Measurements from ENCODE around the gene C6.
"Not testable (repeated sequence)": the region's sequence is repeated elsewhere in the genome, so short reads cannot be mapped to it uniquely, and the experiment has no call there.

The C6 gene

DNA sequence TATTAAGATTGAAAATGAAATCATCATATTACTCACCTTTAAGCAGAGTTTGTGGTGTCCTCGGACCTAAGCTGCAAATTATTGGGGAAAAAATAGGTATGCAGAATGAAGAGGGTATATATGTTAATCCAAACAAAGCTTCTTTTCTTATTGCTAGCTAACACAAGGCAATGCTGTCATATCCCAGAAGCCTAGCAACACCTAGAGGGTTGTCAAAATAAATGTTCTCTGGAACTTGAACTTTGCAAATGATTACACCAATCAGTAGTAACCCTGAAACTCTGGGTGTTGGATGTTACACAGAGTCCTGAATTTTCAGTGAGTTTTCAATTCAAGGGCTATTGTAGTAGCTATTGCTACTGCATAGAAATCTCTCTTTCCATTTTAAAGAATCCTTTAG is at the start of gene C6:
TSS of gene C6 (minus strand) at position 193 of the 400 bp plus-strand sequence. CDS start 10,302 bp downstream, outside the sequence.
- no peak for DNase-seq

DNA sequence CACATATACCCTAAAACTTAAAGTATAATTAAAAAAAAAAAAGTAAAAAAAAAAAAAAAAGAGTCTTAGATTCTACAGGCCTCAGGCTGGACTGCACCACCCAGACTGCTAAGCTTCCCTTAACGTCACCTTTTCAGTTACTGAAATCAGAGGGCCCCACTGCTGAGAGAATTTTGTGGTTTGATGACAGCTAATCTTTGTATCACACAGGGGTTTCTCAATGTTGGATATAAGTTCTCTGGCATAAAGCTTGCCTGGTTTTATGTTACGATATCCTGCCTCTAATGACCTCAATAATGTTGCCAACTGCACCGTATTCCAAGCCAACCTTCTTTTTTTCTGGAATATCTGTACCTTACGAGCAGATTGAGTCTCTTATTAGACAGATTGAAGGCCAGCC is 43.1 kb upstream of the C6 start:
- DNase-seq, result no peak

DNA sequence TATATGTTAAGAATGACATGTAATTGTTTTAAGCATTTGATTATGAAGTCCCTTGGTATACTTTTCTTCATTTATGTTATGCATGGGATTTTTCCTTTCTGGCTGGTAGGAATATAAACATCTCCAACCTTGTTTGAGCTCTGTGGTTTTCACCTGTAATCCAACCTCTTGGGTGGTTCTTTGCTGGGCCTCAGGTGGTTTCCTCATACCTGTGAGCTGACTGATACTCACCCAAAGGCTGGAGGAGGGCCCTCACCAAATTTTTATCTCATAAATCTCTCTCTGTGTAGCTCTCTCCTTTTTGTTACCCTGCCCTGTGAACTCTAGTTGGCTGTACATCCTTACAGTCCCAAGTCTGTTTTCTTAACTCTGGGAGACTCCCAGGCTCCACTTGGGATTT is 39.8 kb upstream of the C6 start:
- DNase-seq, result no peak

DNA sequence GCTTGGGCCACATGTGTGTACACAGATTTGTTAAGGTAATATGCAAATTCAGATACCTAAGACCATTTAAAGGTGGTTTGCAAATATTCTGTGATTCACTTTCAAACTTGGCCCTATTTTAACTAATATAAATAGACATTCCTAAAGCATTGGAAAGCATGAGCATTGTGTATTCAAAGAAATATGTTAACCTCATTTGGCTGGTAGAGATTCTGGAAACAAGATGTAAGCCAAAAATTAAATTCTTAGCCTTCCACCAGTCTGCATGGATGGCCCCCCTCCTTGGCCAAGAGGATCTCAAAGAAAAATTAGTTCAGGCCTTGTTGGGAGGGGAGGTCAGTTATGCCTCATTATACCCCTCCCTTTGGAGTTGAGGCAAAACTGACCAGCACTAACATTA is 38.7 kb upstream of the C6 start:
- DNase-seq, result no peak

DNA sequence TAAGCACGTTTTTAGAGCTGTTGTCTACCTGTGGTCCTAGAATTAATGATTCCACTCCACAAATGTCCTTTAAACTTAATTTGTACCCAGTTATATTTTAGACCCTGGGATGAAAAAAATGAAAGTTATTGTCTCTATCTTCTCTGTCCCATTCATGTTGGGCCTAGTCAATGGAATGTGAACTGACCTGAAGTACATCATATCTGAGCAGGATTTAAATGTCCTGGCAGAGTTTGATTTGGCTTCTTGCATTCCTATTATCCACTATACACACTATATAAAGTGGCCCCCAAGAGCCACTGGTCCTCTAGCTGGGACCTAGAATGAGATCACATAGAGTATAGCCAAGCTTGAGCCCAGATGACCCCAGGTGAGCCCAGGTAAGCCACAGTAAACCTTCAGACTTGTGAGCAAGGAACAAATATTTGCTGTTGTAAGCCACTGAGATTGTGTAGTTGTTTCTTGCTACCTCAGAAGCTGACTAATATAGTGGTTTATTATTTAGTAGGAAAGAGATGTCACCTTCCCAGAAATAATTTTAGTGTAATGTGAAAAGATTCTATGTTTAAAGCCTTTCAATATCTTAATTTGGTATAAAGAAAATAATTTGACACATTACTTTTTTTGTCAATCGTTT is 37.1 kb upstream of the C6 start:
- no peak for DNase-seq

DNA sequence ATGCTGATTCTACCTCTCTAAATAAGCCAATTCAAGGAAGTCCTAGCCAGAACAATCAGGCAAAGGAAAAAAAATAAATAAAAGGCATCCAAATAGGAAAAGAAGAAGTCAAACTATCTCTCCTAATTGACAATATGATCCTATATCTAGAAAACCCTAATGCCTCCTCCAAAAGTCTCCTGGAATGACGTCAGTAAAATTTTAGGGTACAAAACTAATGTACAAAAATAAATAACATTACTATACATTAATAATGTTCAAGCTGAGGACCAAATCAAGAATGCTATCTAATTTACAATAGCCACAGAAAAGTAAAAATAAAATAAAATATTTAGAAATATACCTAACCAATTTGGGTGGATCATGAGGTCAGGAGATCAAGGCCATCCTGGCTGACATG is 33.8 kb upstream of the C6 start:
- DNase-seq, result no peak

DNA sequence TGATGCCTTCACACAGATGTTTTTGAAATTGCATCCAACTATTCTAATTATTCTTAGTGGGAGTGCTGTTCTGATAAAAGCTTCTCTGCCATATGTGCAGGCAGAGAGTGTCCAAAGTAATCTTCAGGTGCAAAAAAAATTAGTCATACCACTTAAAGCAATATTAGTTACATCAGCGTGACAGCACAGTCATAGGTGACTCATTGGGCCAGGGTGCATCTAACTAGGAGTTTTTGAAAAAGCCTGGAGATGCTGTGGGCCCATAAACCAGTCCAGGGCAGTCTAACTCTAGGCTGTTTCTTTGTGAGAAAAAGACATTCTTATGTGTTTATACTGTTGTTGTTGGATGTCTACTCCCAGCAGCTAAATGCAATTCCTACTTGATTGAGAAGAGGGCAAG is 33.0 kb upstream of the C6 start:
- no peak for DNase-seq

DNA sequence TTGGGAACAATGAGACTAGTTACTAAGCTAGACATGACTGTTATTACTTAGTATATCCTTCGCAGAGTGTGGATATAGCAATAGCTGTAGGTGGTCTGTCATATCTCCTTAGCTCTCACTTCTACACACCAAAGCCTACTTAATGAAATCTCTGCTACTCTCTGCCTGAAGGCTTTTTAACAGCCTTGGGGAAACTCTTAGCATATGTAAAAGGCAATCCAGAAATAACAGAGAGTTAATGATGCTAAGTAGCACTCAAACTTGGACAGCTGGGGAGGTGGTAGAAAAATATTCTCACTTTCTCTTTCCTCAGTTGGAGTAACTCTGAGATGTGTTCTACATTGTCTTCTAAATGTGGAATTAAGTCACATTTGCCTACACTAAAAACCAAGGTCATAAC is 30.2 kb upstream of the C6 start:
- DNase-seq, result no peak

DNA sequence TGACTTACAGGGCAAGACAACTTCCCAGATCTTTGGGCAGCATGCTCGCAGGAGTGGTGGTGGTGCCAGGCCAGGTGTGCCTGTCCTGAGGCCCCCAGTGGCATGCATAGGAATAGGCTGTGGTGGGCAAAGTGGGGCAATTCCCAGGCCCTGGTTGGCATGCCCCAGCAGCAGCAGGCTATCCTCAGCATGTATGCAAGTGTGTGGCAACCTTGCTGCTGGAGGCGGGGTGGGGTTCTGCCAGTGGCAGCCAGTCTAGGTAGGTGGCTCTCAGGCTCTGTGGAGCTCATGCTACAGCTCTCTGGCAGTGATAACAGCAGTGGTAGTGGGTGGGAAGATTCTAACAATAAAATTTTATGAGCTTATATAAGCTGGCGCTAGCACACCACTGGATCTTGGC is 27.7 kb upstream of the C6 start:
- DNase-seq, result no peak

DNA sequence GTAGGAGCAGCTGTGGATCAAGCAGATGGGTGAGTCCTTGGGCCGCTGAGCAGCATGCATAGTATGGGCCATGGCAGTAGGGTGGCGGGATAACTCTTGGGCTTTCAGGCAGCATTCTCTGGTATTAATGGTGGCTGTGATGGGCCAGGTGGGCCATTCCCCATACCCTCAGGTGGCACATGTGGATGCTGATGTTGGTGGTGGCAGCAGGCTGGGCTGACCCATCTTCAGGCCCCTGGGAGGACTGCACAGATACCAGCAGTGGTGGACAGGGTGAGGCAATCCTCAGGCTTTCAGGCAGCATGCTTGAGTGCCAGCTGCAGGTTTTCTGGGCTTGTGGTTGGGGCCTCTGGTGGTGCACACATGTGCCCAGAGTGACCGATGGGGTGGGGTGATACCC is 27.1 kb upstream of the C6 start:
- DNase-seq, result no peak

DNA sequence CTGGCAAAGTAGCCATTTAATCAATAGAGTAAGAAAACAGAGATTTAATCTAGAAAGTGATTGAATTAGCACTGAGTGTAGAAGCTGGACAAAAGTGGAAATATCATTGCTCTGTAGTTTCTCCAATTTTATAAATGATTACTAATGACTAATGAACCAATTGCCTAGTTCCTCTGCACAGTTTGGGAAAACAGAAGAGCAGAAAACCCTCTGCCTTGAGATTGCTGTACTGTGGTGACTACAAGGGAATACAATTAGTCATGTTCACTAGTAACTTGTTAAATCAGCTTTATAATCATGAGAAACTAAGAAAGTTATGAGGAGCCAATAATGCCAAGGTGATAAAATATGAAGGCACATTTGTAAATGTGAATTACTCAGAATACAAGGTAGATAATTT is 21.1 kb upstream of the C6 start:
- DNase-seq, result no peak

DNA sequence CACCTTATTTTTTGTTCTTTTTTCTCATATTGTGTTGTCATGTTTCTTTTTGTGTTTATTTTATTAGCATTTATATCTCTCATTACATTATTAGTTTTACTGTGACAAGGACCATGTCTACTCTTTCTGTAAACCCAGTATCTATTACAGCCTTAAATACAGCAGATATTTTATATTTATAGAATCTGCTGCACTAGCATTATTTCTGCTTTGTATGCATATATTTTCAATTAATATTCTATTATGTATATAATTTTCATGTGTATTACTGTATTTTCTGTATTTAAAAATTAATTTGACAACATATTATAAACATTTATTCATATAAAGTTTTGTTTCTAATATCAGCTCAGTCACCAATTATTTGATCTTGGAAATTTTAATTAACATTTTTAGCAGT is 19.5 kb upstream of the C6 start:
- no peak for DNase-seq

DNA sequence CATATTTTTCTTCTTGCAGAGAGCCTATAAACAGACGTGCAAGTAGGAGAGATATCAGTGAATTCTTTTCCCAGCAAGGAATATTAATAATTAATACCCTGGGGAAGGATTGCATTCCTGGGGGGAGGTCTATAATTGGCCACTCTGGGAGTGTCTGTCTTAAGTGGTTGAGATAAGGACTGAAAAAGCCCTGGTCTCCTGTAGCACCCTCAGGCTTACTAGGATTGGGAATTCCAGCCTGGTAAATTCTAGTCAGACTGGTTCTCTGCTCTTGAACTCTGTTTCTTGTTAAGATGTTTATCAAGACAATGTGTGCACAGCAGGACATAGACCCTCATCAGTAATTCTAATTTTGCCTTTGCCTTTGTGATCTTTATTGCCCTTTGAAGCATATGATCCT is 16.9 kb upstream of the C6 start:
- DNase-seq, result not testable (repeated sequence)

DNA sequence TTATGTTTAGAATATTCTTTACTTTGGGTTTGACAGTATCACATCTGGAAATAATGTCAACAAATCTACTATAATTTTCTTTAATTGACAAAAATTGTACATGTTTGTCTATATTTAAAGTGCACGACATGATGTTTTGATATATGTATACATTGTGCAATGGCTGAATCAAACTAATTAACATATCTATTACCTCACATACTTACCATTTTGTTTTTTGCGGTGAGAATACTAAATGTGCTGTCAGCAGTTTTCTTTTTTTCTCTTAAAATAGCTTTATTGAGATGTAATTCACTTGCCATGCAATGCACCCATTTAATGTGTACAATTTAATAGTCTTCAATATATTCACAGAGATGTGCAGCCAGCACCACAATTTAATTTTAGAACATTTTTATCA is 10.6 kb upstream of the C6 start:
- no peak for DNase-seq

DNA sequence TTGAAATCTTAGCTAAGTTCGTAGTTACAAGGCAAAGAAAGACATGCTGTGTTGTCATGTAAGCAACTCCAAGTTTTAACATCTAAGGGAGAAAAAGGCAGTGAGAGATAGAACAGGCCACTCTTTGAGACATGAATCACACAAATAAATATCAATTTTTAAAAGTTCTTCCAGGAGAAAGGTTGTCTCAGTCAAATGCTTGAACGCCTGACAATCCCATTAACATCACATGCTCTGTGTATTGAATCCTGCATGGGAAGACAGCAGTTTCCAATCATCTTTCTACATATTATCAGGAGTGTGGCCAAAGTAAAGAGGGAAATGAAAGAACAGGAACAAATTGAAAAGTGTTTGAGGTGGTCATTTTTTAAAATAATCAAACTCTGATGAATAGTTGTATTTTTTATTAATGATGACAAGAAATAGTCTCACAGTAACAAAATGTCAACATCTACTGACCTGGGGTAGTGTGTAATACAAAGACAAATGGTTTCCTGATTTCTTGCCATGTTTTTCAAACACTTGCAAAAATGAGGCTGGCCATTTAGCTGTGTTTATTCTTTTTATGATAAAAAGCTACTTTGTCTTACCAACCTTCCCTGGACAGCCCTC is 6.4 kb upstream of the C6 start:
- DNase-seq, result no peak

DNA sequence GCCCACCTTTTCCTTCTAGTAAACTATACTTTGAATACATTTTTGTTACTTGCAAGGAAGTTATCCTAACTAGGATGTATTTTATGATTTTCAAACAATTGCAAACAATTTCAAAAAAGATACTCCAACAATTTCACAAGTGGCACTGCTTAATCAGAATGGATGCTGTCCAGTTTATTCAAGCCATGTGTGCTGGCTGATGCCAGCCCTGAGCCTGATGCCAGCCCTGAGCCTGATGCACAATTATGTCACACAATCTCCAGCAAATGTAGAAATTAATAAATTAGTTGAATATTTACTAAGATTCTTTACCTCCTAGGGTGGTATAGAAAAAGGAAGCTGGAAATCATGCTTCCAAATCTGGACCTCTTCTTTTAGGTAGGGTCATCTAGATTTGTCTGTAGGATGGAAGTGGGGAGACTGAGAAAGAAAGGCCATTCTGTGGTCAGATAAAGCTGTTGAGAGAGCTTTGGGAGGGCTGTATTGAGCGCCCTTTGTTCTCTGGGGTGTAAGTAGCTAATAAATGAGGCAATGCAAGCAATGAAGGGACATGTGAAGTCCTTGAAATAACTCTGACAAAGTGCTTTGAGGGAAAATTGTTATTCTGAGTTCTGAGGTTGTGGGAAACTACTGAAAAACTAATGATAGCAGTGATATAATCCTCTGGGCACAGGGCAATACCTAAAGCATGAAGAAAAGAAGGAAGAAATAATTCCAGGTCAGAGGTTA is 5.8 kb upstream of the C6 start:
- DNase-seq, result no peak

DNA sequence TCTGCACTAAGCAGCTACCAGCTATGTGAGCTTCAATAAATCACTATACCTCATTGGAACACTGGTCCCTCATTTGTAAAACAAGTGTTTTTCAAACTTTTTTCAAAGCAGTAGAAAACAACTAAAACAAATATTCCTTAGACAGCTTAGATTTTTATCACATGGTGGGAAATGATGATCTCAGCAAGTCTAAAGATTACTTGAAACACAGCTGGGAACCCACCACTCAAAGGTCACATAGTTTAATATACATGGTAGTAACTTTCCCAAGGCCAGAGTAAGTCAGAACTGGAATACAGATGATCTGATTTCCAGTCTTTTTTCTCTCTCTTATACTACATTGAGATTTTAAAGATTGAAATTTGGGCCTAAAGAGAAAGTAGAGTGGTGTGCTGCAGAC is 850 bp upstream of the C6 start:
- no peak for DNase-seq

DNA sequence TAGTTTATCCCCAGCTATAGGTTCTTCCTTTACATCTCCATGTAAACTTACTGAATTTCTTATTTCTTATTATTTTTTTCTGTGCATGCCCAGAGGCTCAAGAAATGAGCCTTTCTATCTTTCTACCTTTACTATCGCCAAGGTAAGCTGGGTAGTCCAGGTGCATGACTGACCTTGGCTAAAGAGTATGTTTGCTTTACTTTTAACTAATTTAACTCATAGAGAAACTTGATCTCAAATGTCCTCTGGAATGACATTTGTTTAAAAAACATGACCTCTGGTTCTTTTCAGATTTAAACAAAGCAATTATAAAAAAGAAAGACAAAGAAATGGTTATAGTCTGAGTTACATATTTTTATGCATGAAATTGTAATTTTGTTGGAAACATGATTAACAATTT is 397 bp downstream of the C6 start:
- no peak for DNase-seq

DNA sequence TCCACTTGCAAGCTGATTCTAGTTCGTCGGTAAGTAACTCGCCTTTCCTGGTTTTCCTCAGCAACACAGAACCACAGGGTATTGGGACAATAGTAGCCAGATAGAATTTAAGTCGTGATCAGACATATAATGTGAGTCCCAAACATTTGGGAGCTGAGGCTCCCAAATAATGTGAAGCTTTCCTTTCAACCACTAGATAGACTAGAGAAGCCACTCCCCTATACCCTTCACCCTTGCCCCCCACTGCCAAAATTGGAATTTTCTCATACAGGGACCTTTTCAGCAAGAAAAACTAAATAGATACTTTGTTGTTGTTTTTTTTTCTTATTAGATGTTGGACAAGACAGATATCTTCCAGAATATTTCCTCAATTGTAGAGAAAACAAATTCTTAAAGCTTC is 1.9 kb downstream of the C6 start:
- DNase-seq, result no peak

DNA sequence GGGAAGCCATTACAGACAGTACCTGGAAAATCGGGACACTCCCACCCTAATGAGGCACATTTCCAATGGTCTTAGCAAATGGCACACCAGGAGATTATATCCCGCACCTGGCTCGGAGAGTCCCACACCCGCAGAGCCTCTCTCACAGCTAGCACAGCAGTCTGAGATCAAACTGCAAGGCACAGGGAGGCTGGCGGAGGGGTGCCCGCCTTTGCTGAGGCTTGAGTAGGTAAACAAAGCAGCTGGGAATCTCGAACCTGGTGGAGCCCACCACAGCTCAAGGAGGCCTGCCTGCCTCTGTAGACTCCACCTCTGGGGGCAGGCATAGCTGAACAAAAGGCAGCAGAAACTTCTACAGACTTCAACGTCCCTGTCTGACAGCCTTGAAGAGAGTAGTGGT is 7.9 kb downstream of the C6 start:
- not testable (repeated sequence) for DNase-seq

DNA sequence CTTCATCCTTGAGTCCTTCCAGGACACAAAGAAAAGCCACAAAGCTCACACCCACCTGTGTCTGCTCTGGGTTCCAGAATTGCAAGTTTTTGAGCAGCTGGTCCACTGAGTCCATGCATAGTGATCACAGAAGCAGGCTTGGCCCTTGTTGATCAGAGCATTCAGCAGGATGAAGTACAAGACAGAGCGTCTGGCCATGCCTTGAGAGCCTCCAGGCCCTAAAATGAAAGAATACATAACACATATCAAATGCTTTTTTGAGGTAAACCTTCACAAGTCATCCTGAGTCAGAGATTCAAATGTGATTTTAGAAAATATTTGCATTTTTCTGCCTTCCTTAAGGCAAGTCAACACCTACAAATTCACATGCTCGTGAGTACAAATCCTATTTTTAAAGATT is 10.3 kb downstream of the C6 start:
- no peak for DNase-seq

DNA sequence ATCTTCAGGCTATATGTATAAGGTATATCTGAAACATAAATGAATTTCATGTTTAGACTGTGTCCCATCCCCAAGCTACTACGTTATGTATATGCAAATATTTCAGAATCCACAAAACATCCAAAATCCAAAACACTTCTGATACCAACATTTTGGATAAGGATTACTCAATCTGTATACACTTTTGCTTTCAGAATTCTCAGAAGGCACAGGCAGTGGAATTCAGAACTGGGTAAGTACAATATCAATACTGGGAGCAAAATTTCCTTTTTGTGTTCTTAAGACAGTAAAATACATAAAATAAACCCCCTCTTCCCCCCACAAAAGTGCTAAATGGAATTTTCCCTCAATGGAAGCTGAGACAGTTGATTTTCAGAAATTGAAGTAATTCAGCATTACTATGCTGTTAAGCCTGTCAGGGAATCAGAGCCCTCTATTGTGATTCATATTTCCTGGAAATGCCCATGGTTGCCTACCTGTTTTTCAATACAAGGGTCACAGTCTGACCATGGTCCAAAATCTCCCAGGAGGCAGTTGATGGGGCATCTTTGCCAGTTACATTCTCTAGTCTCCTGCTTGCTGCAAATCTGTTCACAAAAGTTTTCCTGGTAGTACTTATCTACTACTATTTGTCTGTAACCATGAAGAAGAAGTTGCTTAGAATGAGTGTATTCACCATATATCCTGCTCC is 12.1 kb downstream of the C6 start:
- no peak for DNase-seq

DNA sequence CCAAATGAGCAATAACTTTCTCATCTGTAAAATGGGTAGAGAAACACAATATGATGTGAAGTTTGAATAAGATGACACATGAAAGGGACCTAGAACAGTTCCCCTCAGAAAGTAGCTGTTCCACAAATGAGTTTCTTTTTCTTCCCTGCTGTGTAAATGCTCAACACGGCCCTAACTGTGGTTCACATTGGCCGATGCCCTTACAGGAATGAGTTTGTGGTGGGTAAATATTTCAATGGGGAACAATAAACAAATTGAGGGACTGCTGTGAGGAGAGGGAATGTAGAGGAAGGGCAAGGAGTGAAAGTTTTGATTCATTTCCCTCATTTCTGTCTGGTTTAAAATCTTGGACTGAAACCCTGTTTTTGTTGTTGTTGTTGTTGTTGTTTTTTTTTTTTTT is 12.8 kb downstream of the C6 start:
- no peak for DNase-seq

DNA sequence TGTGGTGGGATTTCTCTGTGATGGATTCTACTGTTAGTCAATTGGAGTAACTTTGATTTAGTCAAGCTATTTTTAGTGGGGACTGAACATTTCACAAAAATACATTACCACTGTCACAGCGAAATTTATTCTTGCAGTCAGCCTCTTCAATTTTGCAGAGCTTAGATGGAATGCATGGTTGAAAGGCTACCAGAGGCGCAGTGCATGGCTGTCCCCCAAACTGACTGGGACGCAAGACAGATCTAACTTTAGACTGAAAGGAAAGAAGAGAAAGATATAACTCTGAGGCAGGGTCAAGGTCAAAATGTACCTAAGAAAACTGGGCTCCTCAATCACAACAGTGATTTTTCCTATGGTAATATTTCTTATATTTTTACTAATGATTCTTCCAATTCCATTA is 13.7 kb downstream of the C6 start:
- DNase-seq, result no peak

Measured in midbrain (tissue), 1 donor.